NCI-H146 treated with DMSO at 0.1 percent for 48 hours (cell line): ENCODE results near the gene TMEM235.
A peak's percentile ranks its signal among the peaks of the same experiment; 100 is the strongest.
"Not testable (repeated sequence)": the region's sequence is repeated elsewhere in the genome, so short reads cannot be mapped to it uniquely, and the experiment has no call there.

Experiments
- DNase-seq: peaks from one replicate; lab custom pipeline; 2025; ENCODE audit not compliant: unreplicated experiment; lab: John Stamatoyannopoulos, UW

Gene TMEM235

GRCh38 chr17:78237401-78238012 lies 6.1 kb downstream of the TMEM235 start:
- no peak for DNase-seq

- DNase-seq = no peak
Measured at GRCh38 chr17:78238823-78239488, 7.5 kb downstream of the TMEM235 start.

- DNase-seq = no peak
Measured at GRCh38 chr17:78239489-78239931, 8.1 kb downstream of the TMEM235 start.

GRCh38 chr17:78240012-78240655 lies 8.7 kb downstream of the TMEM235 start:
- DNase-seq = no peak

GRCh38 chr17:78240839-78241238 lies 9.4 kb downstream of the TMEM235 start:
- no peak for DNase-seq

- DNase-seq = no peak
Measured at GRCh38 chr17:78241277-78242023, 10.0 kb downstream of the TMEM235 start.

GRCh38 chr17:78242024-78242742 lies 10.8 kb downstream of the TMEM235 start:
- no peak for DNase-seq

GRCh38 chr17:78247304-78247703 lies 15.9 kb downstream of the TMEM235 start:
- DNase-seq = no peak

GRCh38 chr17:78248051-78248914 lies 16.9 kb downstream of the TMEM235 start:
- no peak for DNase-seq

GRCh38 chr17:78249074-78249817 lies 17.8 kb downstream of the TMEM235 start:
- DNase-seq = no peak

GRCh38 chr17:78249818-78250806 lies 18.7 kb downstream of the TMEM235 start:
- DNase-seq = no peak

- peak; percentile 78 for DNase-seq
Measured at GRCh38 chr17:78250891-78251772, 19.7 kb downstream of the TMEM235 start.

GRCh38 chr17:78251773-78252103 lies 20.3 kb downstream of the TMEM235 start:
- DNase-seq = no peak

GRCh38 chr17:78252111-78252634 lies 20.7 kb downstream of the TMEM235 start:
- no peak for DNase-seq

- no peak for DNase-seq
Measured at GRCh38 chr17:78252701-78253635, 21.5 kb downstream of the TMEM235 start.

- not testable (repeated sequence) for DNase-seq
Measured at GRCh38 chr17:78253636-78253945, 22.2 kb downstream of the TMEM235 start.
